GM19023 (cell line): Measurements from ENCODE around the gene MEF2D.

Source experiments
- ATAC-seq: cut with Tn5 transposase; IDR thresholded peaks from one replicate; pipeline ENCODE4 v1.9.1; 2021; ENCODE audit warnings: mild to moderate bottlenecking, moderate library complexity; ENCODE audit not compliant: unreplicated experiment

MEF2D gene

GRCh38 chr1:156525071-156525501, 24.5 kb upstream of the MEF2D start:
- ATAC-seq, result no peak

GRCh38 chr1:156524481-156524869, 23.9 kb upstream of the MEF2D start:
- ATAC-seq, result no peak

DNA sequence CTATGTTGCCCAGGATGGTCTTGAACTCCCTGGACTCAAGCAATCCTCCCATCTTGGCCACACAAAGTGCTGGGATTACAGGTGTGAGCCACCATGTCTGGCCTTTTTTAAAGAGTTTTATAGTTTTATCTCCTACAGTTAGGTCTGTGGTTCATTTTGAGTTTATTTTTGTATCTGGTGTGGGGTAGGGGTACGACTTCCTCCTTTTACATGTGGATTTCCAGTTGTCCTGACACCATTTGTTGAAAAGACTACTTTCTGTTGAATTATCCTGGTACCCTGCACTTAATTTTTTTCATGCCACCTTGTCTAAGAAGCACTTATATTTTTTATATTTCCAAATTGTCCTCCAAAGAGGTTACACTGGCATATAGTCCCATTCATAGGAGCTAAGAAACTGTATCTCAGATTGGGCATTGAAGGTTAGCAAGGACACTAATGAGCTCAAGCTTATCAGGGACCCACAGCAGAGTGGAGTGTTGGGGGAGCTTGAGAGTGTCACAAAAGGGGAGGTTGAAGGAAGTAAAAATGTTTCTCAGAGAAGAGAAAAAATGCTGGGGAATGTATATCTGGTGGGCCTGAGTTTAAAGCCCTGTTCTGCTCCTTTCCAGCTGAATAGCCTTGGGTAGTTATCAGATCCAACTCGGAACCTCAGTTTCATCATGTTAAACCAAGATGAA, 23.4 kb upstream of the MEF2D start:
- ATAC-seq, result no peak

- ATAC-seq, result no peak
Measured at GRCh38 chr1:156522443-156522970, 21.9 kb upstream of the MEF2D start.

- ATAC-seq, result no peak
Measured at GRCh38 chr1:156517748-156518147, 17.2 kb upstream of the MEF2D start.

DNA sequence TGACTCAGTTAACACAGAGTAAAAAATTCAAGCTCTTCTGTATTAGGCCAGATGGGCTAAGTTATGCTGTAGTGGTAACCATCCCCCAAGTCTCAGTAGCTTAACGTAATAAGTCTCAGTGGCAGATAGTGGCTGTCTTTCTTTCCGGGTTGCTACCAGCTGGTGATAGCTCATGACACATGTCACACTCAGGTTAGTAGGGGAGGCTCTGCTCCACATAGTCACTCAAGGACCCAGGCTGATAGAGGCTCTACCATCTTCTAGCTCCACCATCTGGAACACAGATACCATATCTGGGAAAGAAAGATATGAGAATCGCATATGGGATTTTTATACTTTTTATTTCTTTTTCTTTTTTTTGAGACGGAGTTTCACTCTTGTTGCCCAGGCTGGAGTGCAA, 16.2 kb upstream of the MEF2D start:
- ATAC-seq, result no peak

GRCh38 chr1:156515956-156516355, 15.4 kb upstream of the MEF2D start:
- no peak for ATAC-seq

DNA sequence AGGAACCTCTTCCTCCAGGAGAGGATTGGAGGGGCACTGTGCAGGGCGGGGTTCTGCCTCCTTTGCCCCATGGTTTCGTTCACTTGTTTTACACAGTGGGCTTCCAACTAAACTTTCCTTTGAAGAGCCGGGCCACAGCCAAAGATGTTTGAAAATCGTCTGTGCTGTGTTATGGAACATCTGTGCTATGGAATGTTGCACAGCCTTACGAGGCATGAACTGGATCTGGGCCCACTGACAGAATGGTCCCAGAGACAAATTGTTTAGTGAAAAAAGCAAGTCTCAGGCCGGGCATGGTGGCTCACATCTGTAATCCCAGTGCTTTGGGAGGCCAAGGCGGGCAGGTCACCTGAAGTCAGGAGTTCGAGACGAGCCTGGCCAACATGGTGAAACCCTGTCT, 12.6 kb upstream of the MEF2D start:
- ATAC-seq, result no peak

- no peak for ATAC-seq
Measured at GRCh38 chr1:156511644-156512043, 11.1 kb upstream of the MEF2D start.

DNA sequence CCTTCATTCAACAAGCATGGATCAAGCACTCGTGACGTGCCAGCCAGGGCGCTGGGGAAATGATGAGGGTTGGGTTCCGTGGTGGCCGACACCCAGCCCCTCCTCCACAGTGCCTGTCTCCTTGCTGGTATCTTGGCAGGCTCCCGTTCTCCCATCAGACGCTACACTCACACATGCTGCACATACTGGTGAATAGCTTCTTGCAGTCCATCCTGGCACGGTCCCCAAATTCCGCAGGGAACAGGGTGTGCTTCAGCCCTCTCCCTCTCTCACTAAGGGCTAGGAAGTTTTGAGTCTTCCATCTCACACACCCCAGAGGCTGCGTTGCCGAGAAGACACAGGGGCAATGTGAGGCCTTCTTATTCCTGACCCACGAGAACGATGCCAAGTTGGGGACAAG, 10.1 kb upstream of the MEF2D start:
- no peak for ATAC-seq

DNA sequence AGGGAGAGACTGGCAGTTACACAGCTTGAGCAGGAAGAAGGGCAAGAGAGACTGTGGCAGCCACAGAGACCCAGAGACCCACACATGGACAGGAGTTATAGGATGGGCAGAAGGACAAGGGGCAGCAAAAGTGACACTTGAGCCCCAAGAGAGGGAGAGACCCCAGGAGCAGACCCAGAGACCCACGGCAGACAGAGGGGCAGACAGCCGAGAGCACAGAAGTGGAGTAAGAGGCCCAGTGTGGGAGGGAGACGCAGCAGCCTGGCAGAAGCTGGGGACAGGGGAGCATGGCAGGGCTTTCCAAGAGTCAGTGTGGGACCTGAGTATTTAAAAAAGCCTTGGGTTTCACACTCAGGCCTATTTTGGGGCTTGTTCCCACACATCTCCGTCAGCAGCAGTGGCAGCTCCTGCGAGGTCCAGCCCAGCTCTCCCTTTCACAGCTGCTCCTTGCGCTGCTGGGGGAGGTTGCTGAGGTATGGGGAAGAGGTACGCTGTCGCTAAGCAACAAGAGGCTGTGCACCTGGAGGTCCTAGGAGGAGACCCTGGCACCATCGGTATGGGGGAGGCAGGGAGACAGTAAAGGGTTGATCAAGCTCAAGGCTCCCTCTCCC, 9.0 kb upstream of the MEF2D start:
- ATAC-seq, result no peak

- ATAC-seq, result no peak
Measured at GRCh38 chr1:156508955-156509234, 8.3 kb upstream of the MEF2D start.

DNA sequence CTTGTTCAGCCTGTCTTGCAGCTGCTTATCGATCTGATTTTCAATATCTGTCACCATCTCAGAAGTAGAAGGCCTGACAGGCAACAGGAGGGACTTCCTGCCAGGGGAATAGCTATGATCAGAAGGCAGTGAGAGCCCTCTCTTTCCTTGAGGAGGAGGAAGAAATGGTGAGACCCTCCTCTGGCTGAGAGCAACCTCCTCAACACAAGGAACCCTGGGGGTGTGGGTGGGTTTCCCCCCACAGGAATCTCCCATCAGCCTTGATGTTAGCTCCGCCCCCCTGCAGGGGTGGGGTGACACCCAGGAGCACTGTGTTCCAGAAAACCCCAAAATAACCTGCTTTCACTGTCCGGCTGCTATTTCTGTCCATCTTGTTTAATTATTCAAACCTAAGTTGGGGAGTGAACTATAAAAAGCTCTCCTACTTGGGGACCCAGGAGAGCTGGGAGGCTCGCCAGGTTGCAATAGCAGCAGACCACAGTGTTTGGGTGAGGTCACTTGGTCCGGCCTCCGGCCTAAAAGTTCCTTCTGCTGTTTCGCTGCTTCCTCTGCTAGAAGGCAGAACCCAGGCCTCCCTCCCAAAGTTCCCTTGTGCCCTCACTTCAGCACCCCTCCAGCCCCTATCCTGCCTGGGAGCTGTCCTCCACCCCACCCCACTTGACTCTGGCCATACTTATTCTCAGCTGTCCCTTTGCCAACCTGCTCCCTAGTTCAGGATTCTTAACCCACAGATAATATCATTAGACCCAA, 7.8 kb upstream of the MEF2D start:
- no peak for ATAC-seq

DNA sequence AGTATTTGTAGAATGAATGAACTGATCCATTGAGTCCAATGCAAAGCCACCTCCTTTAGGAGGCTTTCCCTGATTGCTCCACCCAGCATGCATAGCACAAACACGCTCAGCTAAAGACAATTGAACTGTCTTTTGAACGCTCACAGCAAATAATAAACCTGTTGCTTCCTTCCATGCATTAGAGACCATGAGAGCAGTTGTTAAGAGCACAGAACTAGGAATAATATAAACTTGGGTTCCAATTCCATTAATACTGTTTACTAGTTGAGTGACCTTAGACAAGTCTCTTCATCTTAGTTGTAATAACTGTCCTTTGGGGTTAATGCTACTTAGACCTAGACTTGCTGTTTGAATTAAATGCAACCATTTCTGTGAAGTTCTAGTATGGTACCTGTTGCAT, 5.9 kb upstream of the MEF2D start:
- no peak for ATAC-seq

GRCh38 chr1:156505679-156506298, 5.2 kb upstream of the MEF2D start:
- no peak for ATAC-seq

DNA sequence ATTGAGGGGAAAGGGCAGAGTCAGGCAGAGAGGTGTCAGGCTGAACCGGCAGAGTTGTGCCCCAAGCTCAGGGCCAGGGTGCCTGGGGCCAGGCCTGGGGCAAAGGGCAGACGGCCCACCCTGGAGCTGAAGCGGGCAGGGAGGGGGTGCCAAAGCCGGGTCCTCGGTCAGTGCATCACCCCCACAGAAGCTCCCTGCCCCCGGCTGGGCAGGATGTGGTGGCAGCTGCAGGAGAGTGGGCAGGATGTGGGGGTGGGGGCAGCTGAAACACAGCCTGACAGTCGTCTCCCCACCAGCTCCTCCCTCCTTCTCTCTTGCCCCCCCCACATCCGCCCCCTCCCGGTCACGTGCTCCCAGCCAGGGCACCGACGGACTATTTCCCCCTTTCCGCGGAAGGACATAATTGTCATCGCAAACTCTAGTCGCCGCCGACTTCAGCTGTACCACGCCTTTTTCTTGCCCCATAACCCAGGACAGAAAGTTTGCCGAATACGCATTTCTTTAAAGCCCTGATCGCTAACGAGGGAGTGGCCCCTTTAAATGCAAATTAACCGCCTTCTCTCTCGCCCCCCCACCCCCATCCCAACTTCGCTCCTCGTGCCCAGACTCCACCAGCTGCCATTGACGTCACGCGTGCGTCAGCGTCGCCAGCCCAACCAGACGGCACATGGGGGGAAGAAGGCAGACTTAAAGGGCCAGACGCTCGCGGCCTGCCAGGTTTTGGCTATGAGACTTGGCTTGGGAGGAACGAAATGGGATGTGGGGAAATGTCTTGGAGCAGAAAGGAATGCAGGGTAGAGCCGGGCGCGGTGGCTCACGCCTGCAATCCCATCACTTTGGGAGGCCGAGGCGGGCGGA, 4.5 kb upstream of the MEF2D start:
- ATAC-seq, result peak; percentile 33

DNA sequence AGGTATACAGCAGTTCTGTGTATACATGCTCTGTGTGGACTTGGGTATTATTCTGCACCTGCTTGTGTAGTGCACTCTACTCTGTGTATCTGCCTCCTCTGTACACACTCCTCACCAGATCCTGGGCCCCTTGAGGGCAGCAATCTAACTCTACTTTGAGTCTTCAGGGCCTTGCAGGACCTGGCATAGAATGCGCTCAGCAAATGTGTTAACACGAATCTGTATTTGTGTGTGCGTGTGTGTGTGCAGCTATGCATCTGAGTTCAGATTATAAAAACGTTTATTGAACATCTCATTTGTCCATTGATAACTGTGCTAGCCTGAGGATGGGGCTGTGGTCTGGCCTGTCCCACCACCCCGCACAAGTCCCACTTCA, 3.9 kb upstream of the MEF2D start:
- ATAC-seq, result no peak

GRCh38 chr1:156503698-156504437, 3.3 kb upstream of the MEF2D start:
- no peak for ATAC-seq

DNA sequence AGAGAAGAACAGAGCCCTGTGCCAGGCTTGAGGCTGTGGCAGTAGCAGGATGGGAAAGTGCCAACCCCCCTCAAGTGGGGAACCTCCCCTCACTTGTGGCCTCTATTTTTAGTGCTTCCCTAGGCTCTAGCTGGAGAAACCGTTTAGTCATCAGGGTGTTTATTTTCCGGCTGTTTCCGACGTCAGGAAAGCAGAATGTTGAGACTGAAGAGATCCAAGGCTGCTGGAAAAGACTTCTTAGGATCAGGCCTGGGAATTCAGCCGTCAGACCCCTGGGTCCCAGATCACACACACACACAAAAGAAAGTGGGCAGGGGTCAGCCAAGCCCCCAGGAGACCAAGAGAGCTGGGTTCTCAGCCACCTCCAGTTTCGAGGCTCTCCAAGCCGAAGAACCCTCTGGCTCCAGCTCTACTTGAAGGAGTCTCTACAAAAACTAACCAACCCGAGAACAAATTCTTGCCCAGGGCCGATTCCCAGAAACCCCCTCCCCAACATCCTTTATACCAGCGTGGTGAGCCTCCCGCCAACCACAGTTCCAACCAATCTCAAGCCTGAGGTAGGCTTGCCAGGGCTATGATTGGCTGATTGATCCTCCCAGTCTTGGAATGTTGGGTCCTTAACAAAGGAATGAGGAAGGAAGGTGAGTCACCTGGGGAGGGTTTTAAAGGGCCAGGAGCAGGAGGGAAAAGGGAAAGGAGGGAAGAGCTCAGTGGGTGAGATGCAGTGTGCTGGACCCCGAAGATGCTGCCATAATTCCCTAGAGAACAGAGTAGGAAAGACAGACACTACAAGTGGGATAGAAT, 2.5 kb upstream of the MEF2D start:
- ATAC-seq, result no peak
